DOHH2 (cell line): ENCODE results near the gene MGMT.

Experiments used
- CTCF ChIP-seq: fragments of 200-600 bp; sonication (generic); IDR thresholded peaks from one replicate; pipeline ENCODE4 v1.5.1; 2014; ENCODE audit warnings: antibody characterized with exemption, mild to moderate bottlenecking, low read depth, low read length; ENCODE audit not compliant: poor library complexity, severe bottlenecking
- EZH2phosphoT487 ChIP-seq: fragments of 200-600 bp; sonication (generic); IDR thresholded peaks from 2 replicates; pipeline ENCODE4 v1.6.1; 2017; ENCODE audit warnings: borderline replicate concordance, mild to moderate bottlenecking, antibody characterized with exemption, low read length, moderate library complexity, mixed read lengths

- TF ChIP-seq CTCF (no peak), EZH2phosphoT487 (no peak)
Measured at GRCh38 chr10:129465796-129466702, 992 bp upstream of the MGMT start.
